Choroid plexus epithelial cell (primary cell): ENCODE measurements around the gene ENG.

Experiments
- DNase-seq: peaks from one replicate; pipeline ENCODE4 v3.0.0-alpha.2; 2010; ENCODE audit warnings: low read depth
- H3K4me3 ChIP-seq: 2 replicates; pipeline ENCODE4 v1.5.1; 2011; ENCODE audit warnings: low read depth, mild to moderate bottlenecking, control low read depth, low read length, moderate library complexity
- CTCF ChIP-seq: conservative IDR thresholded peaks from 2 replicates; pipeline ENCODE4 v1.5.1; 2011; ENCODE audit warnings: low read depth, mild to moderate bottlenecking, control low read depth, inconsistent platforms, low read length, moderate library complexity

ENG gene

DNA sequence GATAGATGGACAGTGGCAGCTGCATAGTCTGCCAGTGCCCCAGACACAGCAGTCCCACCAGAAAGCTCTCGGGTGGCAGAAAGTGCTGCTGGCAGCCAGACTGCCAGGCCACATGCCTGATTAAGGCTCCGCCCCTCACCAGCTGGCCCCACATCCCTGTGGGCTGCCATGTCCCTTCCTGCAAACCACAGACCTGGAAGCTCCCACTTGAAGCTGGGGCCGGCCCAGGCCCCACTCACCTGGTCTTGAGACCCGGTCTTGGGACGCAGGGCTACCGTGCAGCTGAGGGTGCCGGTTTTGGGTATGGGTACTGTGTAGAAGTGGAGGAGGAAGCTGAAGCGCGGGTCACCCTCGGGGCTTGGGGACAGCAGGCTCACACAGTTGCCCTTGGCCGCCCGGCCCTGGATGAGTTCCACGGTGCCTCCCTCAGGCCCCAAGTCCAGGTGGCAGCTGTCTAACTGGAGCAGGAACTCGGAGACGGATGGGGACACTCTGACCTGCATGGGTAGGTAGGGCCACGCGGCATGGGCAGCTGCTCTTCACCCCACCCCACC lies 36.5 kb downstream of the ENG start:
- no peak for TF ChIP-seq CTCF
- no peak for DNase-seq
- H3K4me3 ChIP-seq: no peak overlapping the region

DNA sequence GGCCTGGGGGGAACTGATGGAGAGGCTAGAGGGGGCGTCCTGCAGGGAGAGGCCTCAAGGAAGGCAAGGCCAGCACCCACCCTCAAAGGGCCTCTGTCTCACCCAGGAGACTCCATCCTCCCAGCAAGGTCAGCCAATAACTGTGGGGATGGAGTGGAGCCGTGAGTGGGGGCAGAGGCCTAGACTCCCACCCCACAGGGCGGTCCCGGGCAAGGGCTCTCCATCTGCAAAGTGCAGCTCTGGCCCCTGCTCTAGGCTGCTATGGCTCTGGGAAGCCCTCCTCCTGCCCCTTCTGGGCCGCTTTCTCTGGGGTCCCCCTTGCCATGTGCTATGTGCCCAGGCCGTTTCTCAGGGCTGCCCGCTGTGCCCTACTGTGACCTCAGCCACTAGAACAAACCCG lies 37.7 kb downstream of the ENG start:
- TF ChIP-seq CTCF: no peak
- no peak for DNase-seq
- H3K4me3 ChIP-seq: no peak overlapping the region

DNA sequence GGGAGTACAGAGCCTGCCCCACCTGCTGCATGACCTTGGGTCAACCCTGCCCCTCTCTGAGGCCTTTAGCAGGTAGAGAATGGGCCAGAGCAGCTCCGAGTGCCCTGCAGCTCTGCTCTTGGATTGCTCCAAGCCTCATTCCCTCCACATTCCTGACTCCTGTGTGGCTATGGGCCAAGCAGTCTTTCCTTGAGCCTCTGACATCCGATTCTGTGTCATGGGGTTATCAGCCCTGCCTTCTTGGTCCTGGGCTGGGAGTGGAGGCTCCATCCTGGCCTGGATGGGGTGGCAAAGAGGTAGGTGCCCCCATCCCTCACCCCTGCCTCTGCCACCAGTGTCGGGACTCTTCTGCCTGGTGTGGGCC lies 38.1 kb downstream of the ENG start:
- TF ChIP-seq CTCF: no peak
- no peak for DNase-seq
- H3K4me3 ChIP-seq: no peak overlapping the region

DNA sequence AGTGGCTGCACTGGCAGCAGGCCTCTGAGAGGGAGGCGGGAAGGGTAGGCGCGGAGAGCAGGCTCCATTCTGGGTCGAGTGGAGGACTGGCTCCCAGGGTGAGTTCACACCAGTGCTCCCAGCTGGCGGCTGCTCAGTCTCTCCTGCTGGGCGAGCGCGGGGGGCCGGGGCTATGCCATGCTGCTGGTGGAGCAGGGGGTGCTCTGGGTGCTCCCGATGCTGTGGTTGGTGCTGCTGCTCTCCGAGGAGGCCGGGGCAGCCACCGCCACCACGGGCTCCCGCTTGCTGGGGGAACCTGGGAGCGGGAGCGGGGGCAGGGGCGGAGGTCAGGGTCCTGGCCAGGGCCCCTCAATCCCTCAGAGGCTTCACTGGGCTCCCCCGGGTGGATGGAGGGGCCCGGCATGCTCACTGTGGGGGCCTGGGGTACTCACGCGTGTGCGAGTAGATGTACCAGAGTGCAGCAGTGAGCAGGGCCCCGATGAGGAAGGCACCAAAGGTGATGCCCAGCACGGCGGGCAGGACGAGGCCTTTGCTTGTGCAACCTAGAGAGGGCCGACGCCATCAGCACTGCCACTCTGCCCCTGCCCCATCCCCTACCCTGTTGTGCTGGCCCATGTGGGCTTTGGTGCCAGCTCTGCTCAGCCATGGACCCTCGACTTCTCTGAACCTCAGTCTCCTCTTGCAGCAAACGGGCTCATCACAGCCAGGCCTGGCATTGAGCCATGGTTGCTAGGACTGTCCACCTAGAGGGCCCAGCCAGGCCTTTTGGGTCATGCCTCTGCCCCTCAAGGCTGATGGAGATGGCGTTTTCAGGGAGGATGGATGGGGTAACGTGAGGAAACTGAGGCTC lies 38.7 kb downstream of the ENG start:
- TF ChIP-seq CTCF: no peak
- H3K4me3 ChIP-seq: no peak overlapping the region
- no peak for DNase-seq

GRCh38 chr9:127814619-127815511 lies 39.6 kb downstream of the ENG start:
- DNase-seq: no peak
- no peak overlapping the region for H3K4me3 ChIP-seq
- no peak for TF ChIP-seq CTCF

DNA sequence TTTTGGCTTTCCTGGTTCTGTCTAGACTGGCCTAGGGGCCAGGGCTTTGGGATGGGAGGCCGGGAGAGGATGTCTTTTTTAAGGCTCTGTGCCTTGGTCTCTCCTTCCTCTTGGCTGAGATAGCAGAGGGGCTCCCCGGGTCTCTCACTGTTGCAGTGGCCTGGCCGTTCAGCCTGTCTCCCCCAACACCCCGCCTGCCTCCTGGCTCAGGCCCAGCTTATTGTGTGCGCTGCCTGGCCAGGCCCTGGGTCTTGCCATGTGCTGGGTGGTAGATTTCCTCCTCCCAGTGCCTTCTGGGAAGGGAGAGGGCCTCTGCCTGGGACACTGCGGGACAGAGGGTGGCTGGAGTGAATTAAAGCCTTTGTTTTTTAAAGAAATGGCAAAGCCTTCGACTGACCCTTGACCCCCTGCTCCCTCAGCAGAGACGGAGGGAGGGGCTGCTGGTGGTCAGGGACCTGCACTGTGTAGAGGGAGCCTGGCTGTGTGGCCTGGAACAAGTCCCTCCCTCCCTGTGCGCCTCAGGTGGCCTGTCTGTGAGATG lies 40.7 kb downstream of the ENG start:
- TF ChIP-seq CTCF: no peak
- no peak overlapping the region for H3K4me3 ChIP-seq
- no peak for DNase-seq
